ENCODE data around the gene CLPTM1.

CLPTM1 gene

DNA sequence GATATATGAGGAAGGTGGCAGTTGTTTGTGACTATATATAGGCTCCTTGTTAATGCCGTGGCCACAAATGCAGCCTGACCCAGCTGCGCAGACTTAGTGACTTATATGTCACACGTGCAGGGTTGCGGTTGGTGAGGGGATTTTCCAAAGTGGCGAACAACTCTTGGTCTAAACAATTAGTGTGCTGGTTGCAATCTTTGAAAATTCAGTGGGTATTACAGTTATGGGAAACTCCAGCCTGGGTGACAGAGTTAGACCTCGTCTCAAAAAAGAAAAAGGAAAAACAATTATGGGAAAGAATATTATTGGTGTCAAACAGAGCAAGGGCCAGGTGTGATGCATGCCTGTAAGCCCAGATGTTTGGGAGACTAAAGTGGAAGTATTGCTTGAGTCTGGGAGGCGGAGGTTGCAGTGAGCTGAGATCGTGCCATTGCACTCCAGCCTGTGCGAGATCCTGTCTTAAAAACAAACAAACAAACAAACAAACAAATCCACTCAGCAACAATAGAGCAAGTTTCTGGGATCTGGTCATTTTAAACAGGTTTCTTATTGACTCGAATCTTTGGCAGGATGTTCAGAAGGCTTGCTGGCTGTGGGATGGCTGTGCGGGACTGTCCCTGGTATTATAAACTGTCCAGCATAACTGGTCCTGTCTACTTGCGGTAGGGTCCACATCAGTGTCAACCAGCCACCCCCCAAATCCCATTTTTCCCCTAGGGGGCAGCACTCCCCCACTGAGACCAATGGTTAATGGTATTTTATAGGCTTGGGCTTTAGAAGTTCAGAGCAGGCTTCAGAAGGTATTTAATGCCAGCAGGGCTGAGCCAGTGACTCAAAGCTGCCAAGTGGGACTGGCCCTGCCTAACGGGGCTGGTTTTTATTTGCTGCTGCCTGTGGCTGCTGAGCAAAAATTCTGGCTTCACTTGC, 61.5 kb downstream of the CLPTM1 start:
- peak; percentile 89 for DNase-seq

GRCh38 chr19:45019187-45019586, 64.0 kb downstream of the CLPTM1 start:
- DNase-seq: no peak

DNA sequence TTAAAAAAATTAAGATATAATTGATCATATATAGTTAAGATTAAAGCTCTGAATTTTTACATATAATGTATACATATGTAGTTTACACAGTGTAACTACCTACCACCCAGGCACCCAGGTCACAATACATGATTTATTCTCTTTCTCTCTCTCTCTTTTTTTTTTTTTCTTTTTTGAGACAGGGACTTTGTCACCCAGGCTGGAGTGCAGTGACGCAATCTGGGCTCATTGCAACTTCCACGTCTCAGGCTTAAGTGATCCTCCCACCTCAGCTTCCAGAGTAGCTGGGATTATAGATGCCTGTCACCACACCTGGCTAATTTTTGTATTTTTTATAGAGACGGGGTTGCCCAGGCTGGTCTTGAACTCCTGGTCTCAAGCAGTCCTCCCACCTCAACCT, 64.9 kb downstream of the CLPTM1 start:
- no peak for DNase-seq

GRCh38 chr19:45021971-45022370, 66.8 kb downstream of the CLPTM1 start:
- DNase-seq: no peak

DNA sequence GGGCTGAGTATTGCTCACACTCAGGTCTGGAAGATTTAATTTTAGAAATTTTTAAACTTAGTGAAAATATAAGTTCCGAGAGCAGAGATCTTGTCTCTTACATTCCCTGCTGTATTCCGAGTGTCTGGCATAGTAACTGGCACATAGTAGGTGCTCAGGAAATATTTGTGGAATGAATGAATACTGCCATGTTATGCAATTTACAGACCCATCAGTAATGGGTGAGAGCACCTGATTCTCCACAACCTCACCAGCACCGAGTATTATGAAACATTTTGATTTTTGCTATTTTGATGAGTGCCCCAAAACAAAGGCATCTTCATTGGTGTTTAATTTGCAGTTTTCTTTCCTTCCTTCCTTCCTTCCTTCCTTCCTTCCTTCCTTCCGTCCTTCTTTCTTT, 67.9 kb downstream of the CLPTM1 start:
- no peak for DNase-seq

DNA sequence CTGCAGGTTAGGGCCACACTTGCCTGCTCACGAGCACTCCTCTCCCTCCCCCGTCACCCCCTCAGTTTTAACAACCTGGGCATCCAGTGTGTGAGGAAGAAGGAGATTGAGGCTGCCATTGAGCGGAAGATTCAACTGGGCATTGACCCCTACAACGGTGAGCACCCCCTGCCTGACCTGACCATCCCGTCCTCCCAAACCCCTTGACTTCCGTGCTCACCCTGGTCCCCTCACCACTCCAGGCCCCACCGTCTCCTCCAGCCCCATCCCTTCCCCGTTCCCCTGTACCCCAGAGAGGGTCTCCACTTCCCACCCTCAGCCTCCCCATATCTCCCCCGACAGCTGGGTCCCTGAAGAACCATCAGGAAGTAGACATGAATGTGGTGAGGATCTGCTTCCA, 70.1 kb downstream of the CLPTM1 start:
- DNase-seq: no peak

- no peak for DNase-seq
Observed at GRCh38 chr19:45027371-45027770, 72.2 kb downstream of the CLPTM1 start.

DNA sequence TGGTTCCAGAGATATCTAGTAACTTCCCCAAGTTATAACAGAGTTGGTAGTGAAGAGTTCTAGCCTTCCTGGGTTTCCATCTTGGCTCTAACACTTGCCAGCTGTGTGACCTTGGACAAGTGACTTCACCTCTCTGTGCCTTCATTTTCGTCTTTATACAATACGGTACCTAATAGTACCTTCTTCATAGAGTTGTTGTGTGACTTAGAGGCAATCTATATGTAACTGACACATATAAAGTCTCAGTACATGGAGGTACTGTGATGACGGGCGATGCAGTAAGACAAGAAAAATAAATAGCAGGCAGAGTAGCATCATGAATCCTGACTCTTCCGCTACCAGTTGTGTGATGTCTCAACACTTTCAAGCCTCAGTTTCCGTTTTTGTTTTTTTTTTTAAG, 75.6 kb downstream of the CLPTM1 start:
- no peak for DNase-seq

GRCh38 chr19:45032421-45032820, 77.2 kb downstream of the CLPTM1 start:
- DNase-seq: no peak

- DNase-seq: no peak
Observed at GRCh38 chr19:45035755-45036154, 80.6 kb downstream of the CLPTM1 start.

- no peak for DNase-seq
Observed at GRCh38 chr19:45037393-45038169, 82.4 kb downstream of the CLPTM1 start.

- DNase-seq: peak; percentile 96
Observed at GRCh38 chr19:45038931-45039893, 84.0 kb downstream of the CLPTM1 start, which contains the start of gene CLASRP. CLASRP (plus strand) TSS chr19:45039045; CDS start chr19:45040213, 1,168 bp downstream.

- DNase-seq: no peak
Observed at GRCh38 chr19:45040059-45040771, 85.0 kb downstream of the CLPTM1 start.

DNA sequence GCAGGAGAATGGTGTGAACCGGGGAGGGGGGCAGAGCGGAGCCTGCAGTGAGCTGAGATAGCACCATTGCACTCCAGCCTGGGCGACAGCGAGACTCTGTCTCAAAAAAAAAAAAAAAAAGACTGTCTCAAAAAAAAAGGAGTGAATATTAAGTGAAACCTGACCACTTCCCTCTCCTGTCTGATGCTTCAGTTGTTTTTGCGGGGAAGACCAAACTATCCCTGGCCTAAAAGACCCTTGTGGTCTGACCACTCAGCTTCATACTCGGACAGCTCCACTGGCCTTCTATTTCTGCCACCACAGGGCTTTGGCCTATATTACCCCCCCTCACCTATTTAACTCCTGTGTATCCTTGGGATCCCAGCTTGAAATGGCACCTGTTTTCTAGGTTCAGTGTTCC, 85.9 kb downstream of the CLPTM1 start:
- no peak for DNase-seq

Measured in OCI-M1 (cell line).